OCI-LY3 (cell line): Measurements from ENCODE around the gene NOL11.

Experiments
- EZH2phosphoT487 ChIP-seq: fragments of 200-600 bp; shearing (Covaris generic); IDR thresholded peaks from 2 replicates; pipeline ENCODE4 v1.6.1; 2018; ENCODE audit warnings: antibody characterized with exemption, mixed run types, low read depth
- TF ChIP-seq, protein P1 (sequence below): fragments of 200-600, 300-600 bp; sonication (generic); IDR thresholded peaks from 2 replicates; pipeline ENCODE4 v1.5.1; 2014; ENCODE audit warnings: antibody characterized with exemption, low read length, low read depth

- TF ChIP-seq, protein P1, sequence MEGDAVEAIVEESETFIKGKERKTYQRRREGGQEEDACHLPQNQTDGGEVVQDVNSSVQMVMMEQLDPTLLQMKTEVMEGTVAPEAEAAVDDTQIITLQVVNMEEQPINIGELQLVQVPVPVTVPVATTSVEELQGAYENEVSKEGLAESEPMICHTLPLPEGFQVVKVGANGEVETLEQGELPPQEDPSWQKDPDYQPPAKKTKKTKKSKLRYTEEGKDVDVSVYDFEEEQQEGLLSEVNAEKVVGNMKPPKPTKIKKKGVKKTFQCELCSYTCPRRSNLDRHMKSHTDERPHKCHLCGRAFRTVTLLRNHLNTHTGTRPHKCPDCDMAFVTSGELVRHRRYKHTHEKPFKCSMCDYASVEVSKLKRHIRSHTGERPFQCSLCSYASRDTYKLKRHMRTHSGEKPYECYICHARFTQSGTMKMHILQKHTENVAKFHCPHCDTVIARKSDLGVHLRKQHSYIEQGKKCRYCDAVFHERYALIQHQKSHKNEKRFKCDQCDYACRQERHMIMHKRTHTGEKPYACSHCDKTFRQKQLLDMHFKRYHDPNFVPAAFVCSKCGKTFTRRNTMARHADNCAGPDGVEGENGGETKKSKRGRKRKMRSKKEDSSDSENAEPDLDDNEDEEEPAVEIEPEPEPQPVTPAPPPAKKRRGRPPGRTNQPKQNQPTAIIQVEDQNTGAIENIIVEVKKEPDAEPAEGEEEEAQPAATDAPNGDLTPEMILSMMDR, result no peak
- TF ChIP-seq EZH2phosphoT487, result no peak
Observed at GRCh38 chr17:67672592-67673335, 45.0 kb upstream of the NOL11 start.
